Suprapubic skin (tissue), 4 donors: ENCODE results near the gene MALRD1.

ENCODE experiments used
- EP300 ChIP-seq: sonication (generic); formaldehyde crosslinking; IDR thresholded peaks from one replicate; pipeline ENCODE4 v1.6.1; 2017; ENCODE audit warnings: antibody characterized with exemption
- POLR2A ChIP-seq, 2 donors: fragments of 450-650 bp; IDR thresholded peaks; one replicate each; pipeline ENCODE4 v1.6.1; 2017; ENCODE audit warnings: antibody characterized with exemption in 2 of 2, mild to moderate bottlenecking in 2 of 2, moderate library complexity in 2 of 2
- POLR2AphosphoS5 ChIP-seq, 3 donors: sonication (generic); formaldehyde crosslinking; IDR thresholded peaks; one replicate each; pipeline ENCODE4 v1.6.1; 2017; ENCODE audit warnings: antibody characterized with exemption in 3 of 3
- TF ChIP-seq, protein P1 (sequence below), 2 donors: fragments of 200-600 bp in 1 of 2; fragments of 450-650 bp in 1 of 2; sonication (generic) in 1 of 2; IDR thresholded peaks; one replicate each; pipeline ENCODE4 v1.5.1; 2016 to 2019; ENCODE audit warnings: antibody characterized with exemption in 2 of 2, mild to moderate bottlenecking in 1 of 2, moderate library complexity in 1 of 2

DNA sequence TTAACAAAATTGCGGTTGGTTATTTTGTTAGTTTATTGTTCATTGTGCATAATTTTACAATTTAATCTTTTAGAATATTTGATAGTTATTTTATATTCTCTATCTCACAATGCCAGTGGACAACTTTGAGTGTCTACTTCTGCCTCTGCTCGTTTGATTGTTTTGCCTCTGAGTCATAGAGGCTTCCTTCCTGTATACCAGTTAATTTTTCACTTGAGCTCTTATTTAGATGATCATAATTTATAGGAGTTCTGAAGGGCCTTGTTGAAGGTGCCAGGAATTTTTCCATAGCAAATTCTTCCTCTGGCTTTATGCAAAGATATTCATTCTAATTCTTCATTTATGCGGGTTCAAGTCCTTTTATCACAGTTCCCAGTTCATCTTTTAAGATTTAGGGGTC, 5.2 kb upstream of the MALRD1 start:
- TF ChIP-seq, protein P1, sequence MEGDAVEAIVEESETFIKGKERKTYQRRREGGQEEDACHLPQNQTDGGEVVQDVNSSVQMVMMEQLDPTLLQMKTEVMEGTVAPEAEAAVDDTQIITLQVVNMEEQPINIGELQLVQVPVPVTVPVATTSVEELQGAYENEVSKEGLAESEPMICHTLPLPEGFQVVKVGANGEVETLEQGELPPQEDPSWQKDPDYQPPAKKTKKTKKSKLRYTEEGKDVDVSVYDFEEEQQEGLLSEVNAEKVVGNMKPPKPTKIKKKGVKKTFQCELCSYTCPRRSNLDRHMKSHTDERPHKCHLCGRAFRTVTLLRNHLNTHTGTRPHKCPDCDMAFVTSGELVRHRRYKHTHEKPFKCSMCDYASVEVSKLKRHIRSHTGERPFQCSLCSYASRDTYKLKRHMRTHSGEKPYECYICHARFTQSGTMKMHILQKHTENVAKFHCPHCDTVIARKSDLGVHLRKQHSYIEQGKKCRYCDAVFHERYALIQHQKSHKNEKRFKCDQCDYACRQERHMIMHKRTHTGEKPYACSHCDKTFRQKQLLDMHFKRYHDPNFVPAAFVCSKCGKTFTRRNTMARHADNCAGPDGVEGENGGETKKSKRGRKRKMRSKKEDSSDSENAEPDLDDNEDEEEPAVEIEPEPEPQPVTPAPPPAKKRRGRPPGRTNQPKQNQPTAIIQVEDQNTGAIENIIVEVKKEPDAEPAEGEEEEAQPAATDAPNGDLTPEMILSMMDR (IDR thresholded peaks at IDR 0.05), result no peak
- no peak for TF ChIP-seq POLR2A (IDR thresholded peaks at IDR 0.05)
- no peak for TF ChIP-seq POLR2AphosphoS5 (IDR thresholded peaks at IDR 0.05)
- TF ChIP-seq EP300, result no peak
